ENCODE data around the gene CCDC88B. TPM values are rescaled to one million over a fixed set of nuclear protein-coding genes. Genes with fewer than 3 reads are reported as not detected.

Gene CCDC88B
- total RNA-seq, 2 donors from 2014 or later = 14.2 to 15.2 TPM

- no peak for DNase-seq
- Mint-ChIP-seq H3K27ac (no peak overlapping the region), H3K4me3 (no peak overlapping the region), H3K36me3 (ENCODE audit: low read depth) (no peaks in the 10 kb centered on the region), H3K4me1 (peaks cover 11% of the 10 kb centered on the region), H3K27me3 (ENCODE audit: insufficient read depth) (peaks cover 13% of the 10 kb centered on the region), H3K9me3 (no peaks in the 10 kb centered on the region)
- Histone ChIP-seq H3K36me3 (ENCODE audit: control insufficient read depth, insufficient read depth, low read length) (no peaks in the 10 kb centered on the region), H3K4me1 (ENCODE audit: control insufficient read depth, insufficient read depth, low read length) (no peaks in the 10 kb centered on the region), H3K9me3 (ENCODE audit: control insufficient read depth, low read length) (no peaks in the 10 kb centered on the region), H3K4me3 (ENCODE audit: low read length) (no peak overlapping the region), H3K9ac (ENCODE audit: extremely low read depth, low read length, poor library complexity, severe bottlenecking) (no peak overlapping the region), H3K27me3 (ENCODE audit: control insufficient read depth, insufficient read depth, low read length, poor library complexity, severe bottlenecking) (no peaks in the 10 kb centered on the region), H3K27ac (ENCODE audit: low read depth, low read length) (no peak overlapping the region)
- no peak for TF ChIP-seq CTCF (conservative IDR thresholded peaks at IDR 0.05)
- WGBS, 2 experiments (ENCODE audit: insufficient coverage in 1 of 2, insufficient read length in 1 of 2) = 82 to 90% methylated on average over 2 to 4 of the region's 4 CpGs
Measured at GRCh38 chr11:64339286-64339685, 718 bp upstream of the CCDC88B start.

DNA sequence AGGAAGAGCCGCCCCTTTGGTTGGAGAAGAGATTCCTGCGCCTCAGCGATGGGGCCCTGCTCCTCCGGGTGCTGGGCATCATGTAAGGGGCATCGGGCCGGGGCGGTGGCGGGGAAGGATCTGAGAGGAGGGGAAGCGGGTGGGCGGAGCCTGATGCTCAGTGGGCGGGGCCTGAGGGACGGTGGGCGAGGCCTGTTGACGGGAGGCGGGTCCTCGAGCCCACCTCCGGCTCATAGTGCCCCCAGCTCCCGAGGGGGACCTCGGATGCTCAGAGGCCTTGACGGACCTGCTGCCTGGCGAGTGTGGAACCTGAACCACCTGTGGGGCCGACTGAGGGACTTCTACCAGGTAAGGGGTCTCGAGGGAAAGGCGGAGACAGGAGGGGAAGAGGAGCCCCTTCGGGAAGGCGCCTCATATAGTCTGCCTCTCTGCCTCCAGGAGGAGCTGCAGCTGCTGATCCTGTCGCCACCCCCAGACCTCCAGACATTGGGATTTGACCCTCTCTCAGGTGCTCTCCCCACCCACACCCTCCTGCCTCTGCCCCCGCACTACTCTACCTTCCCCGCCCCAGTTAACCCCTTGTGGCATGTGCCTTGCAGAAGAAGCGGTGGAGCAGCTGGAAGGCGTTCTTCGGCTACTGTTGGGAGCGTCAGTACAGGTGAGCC, 799 bp downstream of the CCDC88B start:
- no peaks in the 10 kb centered on the region for H3K4me1 ChIP-seq (ENCODE audit: control insufficient read depth, insufficient read depth, low read length)
- H3K27ac ChIP-seq (ENCODE audit: low read depth, low read length) = no peak overlapping the region
- no peaks in the 10 kb centered on the region for H3K9me3 Mint-ChIP-seq
- TF ChIP-seq CTCF (conservative IDR thresholded peaks at IDR 0.05) = peak; percentile 71
- 56 to 74% methylated on average over 20 to 33 of the region's 33 CpGs for WGBS, 2 experiments (ENCODE audit: insufficient coverage in 1 of 2, insufficient read length in 1 of 2)
- DNase-seq = peak; percentile 96
- no peak overlapping the region for H3K4me3 ChIP-seq (ENCODE audit: low read length)
- H3K9me3 ChIP-seq (ENCODE audit: control insufficient read depth, low read length) = no peaks in the 10 kb centered on the region
- H3K27me3 Mint-ChIP-seq (ENCODE audit: insufficient read depth) = peaks cover 13% of the 10 kb centered on the region
- H3K4me1 Mint-ChIP-seq = peaks cover 7% of the 10 kb centered on the region
- H3K36me3 Mint-ChIP-seq (ENCODE audit: low read depth) = peaks cover 3% of the 10 kb centered on the region
- no peak overlapping the region for H3K27ac Mint-ChIP-seq
- no peak overlapping the region for H3K9ac ChIP-seq (ENCODE audit: extremely low read depth, low read length, poor library complexity, severe bottlenecking)
- no peaks in the 10 kb centered on the region for H3K36me3 ChIP-seq (ENCODE audit: control insufficient read depth, insufficient read depth, low read length)
- no peaks in the 10 kb centered on the region for H3K27me3 ChIP-seq (ENCODE audit: control insufficient read depth, insufficient read depth, low read length, poor library complexity, severe bottlenecking)
- H3K4me3 Mint-ChIP-seq = peak overlapping the region; percentile 59

DNA sequence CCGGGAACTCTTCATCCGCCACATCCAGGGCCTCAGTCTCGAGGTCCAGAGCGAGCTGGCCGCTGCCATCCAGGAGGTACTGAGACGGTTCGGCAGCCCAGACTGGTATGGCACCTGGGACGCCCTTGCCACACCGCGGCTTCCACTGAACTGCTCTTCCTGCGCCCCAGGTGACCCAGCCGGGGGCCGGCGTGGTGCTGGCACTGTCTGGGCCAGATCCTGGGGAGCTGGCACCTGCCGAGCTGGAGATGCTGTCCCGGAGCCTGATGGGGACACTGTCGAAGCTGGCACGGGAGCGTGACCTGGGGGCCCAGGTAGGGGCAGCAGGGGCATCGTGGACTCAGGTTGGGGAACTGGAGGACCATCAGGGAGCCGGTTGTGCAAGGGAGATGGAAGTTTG, 1.4 kb downstream of the CCDC88B start:
- H3K36me3 Mint-ChIP-seq (ENCODE audit: low read depth) = peaks cover 3% of the 10 kb centered on the region
- TF ChIP-seq CTCF (conservative IDR thresholded peaks at IDR 0.05) = no peak
- Histone ChIP-seq H3K27ac (ENCODE audit: low read depth, low read length) (no peak overlapping the region), H3K27me3 (ENCODE audit: control insufficient read depth, insufficient read depth, low read length, poor library complexity, severe bottlenecking) (no peaks in the 10 kb centered on the region), H3K4me1 (ENCODE audit: control insufficient read depth, insufficient read depth, low read length) (no peaks in the 10 kb centered on the region), H3K4me3 (ENCODE audit: low read length) (no peak overlapping the region), H3K9ac (ENCODE audit: extremely low read depth, low read length, poor library complexity, severe bottlenecking) (no peak overlapping the region), H3K36me3 (ENCODE audit: control insufficient read depth, insufficient read depth, low read length) (no peaks in the 10 kb centered on the region), H3K9me3 (ENCODE audit: control insufficient read depth, low read length) (no peaks in the 10 kb centered on the region)
- DNase-seq = no peak
- WGBS, 2 experiments (ENCODE audit: insufficient coverage in 1 of 2, insufficient read length in 1 of 2) = 93 to 94% methylated on average over 6 to 21 of the region's 21 CpGs
- peaks cover 7% of the 10 kb centered on the region for H3K4me1 Mint-ChIP-seq
- peaks cover 13% of the 10 kb centered on the region for H3K27me3 Mint-ChIP-seq (ENCODE audit: insufficient read depth)
- H3K4me3 Mint-ChIP-seq = peak overlapping the region; percentile 59
- H3K9me3 Mint-ChIP-seq = no peaks in the 10 kb centered on the region
- H3K27ac Mint-ChIP-seq = no peak overlapping the region

Measured in endodermal cell (in vitro differentiated cells).